ENCODE data around the gene RAP2B.
A peak's percentile ranks its signal among the peaks of the same experiment; 100 is the strongest.

RAP2B gene

GRCh38 chr3:153160451-153161137 is 1.4 kb upstream of the RAP2B start:
- peak; percentile 85 for DNase-seq (ENCODE audit: low read depth)

- peak; percentile 100 for DNase-seq (ENCODE audit: low read depth)
Measured at GRCh38 chr3:153161138-153161713, 800 bp upstream of the RAP2B start.

DNA sequence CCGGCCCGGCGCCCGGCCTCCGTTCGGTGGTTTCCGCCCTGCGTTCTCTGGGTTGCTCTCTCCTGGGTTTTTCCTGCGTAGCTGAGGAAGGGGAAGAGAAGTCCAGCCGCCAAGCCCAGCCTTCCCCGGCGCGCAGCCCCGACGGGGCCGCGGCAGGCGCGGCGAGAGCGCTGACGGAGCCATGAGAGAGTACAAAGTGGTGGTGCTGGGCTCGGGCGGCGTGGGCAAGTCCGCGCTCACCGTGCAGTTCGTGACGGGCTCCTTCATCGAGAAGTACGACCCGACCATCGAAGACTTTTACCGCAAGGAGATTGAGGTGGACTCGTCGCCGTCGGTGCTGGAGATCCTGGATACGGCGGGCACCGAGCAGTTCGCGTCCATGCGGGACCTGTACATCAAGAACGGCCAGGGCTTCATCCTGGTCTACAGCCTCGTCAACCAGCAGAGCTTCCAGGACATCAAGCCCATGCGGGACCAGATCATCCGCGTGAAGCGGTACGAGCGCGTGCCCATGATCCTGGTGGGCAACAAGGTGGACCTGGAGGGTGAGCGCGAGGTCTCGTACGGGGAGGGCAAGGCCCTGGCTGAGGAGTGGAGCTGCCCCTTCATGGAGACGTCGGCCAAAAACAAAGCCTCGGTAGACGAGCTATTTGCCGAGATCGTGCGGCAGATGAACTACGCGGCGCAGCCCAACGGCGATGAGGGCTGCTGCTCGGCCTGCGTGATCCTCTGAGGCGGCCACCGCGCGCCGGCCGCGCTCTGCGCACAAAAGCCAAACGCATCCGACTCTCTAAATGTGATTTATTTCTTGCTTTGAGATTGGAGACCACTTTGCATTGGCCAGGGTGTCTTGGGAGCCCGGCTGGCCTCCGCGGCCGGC is 727 bp downstream of the RAP2B start:
- no peak for DNase-seq (ENCODE audit: low read depth)

DNA sequence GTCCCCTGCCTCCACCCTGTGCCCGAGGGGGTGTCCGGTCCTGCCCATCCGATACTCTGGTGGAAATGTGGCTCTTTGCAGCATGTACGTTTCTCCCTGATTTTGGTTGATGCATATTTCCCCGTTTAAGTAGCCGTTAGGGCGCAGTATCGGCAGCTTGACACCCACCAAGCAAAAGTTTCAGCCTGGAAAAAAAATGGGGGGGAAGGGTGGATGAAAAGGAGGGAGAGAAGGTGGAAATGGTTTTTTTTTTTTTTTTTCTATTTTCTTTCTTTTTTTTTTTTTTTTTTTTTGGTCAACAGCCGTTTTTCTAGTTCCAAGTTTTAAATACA is 1.3 kb downstream of the RAP2B start:
- no peak for DNase-seq (ENCODE audit: low read depth)

- DNase-seq (ENCODE audit: low read depth) = no peak
Measured at GRCh38 chr3:153163756-153164550, 1.9 kb downstream of the RAP2B start.

DNA sequence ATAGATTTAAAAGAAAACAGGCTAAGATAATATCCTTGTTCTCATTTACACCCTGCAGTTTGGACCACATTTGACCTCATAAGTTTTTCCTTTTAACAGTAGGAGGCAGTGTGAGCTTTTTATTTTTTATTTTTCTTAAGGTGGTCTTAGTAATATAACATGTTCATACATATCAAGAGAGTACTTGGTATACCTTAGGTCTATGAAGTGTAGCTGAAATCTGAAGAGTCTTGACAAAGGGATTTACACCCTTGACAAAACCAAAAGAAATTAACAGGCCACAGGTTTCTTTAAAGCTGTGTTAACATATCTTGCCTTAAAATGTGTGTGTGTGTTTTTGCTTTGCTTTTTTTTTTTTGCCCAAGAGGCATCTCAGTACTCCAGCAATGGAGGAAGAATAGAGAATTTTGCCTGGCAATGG is 3.2 kb downstream of the RAP2B start:
- no peak for DNase-seq (ENCODE audit: low read depth)

- DNase-seq (ENCODE audit: low read depth) = no peak
Measured at GRCh38 chr3:153166206-153166605, 4.2 kb downstream of the RAP2B start.

DNA sequence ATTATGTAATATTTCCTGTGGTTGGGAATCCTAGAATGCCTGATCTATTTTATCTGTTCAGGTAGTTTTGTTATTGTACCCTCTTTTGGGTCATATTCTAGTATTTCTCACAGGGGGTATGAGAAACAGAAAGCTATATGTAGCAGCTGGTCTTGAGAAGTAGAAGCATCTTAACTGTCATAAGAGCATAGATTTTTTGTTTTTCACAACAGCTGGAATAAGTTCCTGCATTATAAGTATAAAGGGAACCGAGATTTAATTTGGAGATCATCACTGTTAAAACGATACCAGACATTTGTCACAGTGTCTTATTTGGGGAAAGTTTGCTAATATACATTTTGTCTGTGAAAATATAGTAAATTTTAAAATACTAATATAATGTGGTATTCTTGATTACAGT is 4.8 kb downstream of the RAP2B start:
- DNase-seq (ENCODE audit: low read depth) = no peak

DNA sequence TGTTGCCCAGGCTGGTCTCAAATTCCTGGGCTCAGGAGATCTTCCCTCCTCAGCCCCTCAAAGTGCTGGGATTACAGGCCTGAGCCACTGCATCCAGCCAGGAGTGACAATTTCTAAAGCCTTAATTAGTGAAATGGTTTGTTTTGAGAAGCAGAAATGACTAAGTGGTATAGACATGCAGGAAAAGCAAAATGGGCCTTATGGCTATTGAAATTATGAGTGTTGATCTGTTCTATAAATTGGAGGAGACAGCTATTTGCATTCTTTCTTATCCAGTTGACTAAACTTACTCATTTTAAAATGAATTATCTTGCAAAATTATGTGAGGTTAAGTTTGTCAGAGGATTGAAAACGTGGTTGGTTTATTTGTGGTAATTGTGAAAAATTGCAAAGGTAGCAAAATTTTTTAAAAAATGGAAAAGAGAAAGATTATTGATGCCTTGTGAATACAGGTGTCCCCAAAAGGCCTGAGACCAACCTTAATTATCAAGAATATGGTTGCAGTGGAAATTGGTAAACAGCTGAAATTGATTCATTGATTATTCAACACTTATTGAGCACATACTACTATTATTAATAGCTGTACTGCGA is 7.9 kb downstream of the RAP2B start:
- no peak for DNase-seq (ENCODE audit: low read depth)

- DNase-seq (ENCODE audit: low read depth) = no peak
Measured at GRCh38 chr3:153171256-153171655, 9.2 kb downstream of the RAP2B start.

GRCh38 chr3:153171918-153172317 is 9.9 kb downstream of the RAP2B start:
- DNase-seq (ENCODE audit: low read depth) = no peak

DNA sequence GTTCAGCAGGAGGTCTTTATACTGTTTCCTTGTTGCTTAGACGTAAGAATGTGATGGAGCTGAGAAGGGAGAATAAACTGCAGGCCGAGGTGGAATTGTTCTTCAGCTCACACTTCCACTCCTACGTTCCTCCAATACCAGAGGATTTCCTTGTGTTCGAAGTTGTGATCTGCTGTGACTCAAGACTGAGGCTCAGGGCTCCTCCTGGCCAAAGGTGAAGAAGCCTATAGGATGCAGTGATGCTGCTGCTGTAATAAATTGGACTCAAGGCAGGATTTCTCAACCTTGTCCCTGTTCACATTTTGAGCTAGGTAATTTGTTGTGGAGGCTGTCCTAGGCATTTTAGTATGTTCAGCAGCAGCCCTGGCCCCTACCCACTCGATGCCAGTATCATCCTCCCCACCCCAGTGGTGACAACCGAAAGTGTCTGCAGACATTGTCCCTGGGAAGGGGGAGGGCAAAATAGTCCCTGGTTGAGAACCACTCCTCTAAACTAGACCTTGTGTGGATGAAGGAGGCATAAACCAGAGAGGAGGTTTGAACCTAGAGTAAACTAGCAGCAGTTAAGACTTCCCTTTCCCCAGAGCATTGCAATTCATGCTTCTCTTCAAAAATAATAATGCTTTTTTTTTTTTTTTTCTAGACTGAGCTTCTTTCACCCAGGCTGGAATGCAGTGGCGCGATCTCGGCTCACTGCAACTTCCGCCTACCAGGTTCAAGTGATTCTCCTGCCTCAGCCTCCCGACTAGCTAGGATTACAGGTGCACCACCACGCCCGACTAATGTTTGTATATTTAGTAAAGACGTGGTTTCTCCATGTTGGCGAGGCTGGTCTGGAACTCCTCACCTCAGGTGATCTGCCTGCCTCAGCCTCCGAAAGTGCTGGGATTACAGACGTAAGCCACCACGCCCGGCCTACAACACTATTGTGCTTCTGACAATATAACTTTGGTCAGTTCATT is 11.1 kb downstream of the RAP2B start:
- no peak for DNase-seq (ENCODE audit: low read depth)

DNA sequence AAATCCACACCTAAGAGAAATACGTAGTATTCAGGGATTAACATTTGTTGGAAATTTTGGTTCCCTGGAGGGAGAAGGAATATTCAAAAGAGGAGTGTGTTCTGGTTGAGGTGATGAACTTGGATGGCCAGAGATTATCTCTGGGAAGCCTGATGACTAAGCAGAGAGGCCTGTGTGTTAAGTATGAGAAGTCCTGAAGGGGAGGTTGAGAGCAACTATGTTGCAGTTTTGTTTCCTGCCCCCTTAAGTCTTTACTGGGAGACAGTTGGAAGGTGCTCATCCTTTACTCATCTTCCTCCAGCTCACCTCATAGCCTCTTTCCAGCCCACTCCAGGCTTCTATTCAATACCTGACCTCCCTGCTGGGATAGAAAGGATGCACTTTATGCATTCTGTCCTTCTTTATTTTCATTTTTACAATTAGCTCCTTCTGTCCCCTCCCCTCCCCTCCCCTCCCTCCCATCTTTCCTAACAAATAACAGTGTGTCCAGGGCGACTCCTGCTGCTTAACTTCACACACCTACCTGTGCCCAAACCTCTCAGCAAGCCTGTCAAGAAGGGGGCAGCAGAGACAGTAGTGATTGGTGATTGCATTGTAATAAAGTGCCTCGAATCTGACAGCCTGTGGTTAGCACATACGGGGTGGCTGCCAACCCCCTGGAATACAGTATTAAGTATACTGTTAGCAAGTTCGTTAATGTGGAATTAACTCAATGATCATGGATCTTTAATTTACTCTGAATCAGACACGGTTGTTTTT is 11.9 kb downstream of the RAP2B start:
- no peak for DNase-seq (ENCODE audit: low read depth)

GRCh38 chr3:153176197-153176596 is 14.2 kb downstream of the RAP2B start:
- no peak for DNase-seq (ENCODE audit: low read depth)

GRCh38 chr3:153180860-153181372 is 18.9 kb downstream of the RAP2B start:
- DNase-seq (ENCODE audit: low read depth) = no peak

- no peak for DNase-seq (ENCODE audit: low read depth)
Measured at GRCh38 chr3:153182501-153183293, 20.7 kb downstream of the RAP2B start.

- DNase-seq (ENCODE audit: low read depth) = no peak
Measured at GRCh38 chr3:153190923-153191322, 28.9 kb downstream of the RAP2B start.

- no peak for DNase-seq (ENCODE audit: low read depth)
Measured at GRCh38 chr3:153192327-153192726, 30.3 kb downstream of the RAP2B start.

Data from fibroblast of the conjunctiva (primary cell).